NCI-H524 treated with DMSO at 0.1 percent for 48 hours (cell line): ENCODE results near the gene SAXO2.
"Not testable (repeated sequence)": the region's sequence is repeated elsewhere in the genome, so short reads cannot be mapped to it uniquely, and the experiment has no call there.

ENCODE experiments used
- DNase-seq: peaks from one replicate; lab custom pipeline; 2025; lab: John Stamatoyannopoulos, UW

SAXO2 gene

GRCh38 chr15:82288202-82288601 is 25.6 kb downstream of the SAXO2 start:
- not testable (repeated sequence) for DNase-seq

DNA sequence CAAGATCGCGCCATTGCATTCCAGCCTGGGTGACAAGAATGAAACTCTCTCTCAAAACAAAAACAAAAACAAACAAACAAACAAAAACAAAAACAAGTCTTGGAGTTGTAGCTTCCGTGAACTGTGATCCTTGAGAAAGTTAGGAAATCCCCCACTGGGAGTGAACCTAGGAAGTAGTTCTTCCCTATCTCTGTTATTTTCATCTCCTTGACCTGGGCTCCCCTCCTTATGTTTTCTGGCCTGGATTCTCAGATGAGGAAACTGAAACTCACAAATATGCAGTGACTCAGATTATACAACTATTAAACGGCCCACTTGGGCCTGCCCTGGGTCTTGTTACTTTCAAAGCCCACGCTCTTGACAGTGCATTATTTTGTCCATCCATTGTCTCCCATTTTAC is 29.7 kb downstream of the SAXO2 start:
- DNase-seq, result no peak

GRCh38 chr15:82294061-82294690 is 31.6 kb downstream of the SAXO2 start:
- DNase-seq, result no peak

DNA sequence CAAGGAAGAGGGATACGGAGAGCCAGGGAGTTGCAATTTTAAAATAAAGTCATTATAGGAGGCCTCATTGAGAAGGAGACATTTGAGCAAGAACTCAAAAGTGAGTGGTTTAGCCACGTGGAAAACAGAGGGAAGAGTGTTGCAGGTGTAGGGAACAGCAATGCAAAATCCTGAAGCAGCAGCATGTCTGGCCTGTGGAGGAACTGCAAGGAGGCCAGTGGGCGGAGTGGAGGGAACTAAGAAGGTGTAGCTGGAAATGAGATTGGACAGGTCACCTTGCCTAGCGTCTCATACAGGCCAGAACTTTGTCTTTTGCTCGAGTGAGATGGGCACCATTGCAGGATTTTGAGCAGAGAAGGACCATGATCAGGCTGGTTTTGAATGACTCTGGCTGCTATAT is 34.9 kb downstream of the SAXO2 start:
- no peak for DNase-seq

GRCh38 chr15:82298032-82298431 is 35.4 kb downstream of the SAXO2 start:
- no peak for DNase-seq

- no peak for DNase-seq
These were observed 35.9 kb downstream of the SAXO2 start for GRCh38 chr15:82298520-82298919.

- not testable (repeated sequence) for DNase-seq
These were observed 36.9 kb downstream of the SAXO2 start for GRCh38 chr15:82299511-82299914.

- DNase-seq, result not testable (repeated sequence)
These were observed 37.7 kb downstream of the SAXO2 start for GRCh38 chr15:82300326-82300725.

DNA sequence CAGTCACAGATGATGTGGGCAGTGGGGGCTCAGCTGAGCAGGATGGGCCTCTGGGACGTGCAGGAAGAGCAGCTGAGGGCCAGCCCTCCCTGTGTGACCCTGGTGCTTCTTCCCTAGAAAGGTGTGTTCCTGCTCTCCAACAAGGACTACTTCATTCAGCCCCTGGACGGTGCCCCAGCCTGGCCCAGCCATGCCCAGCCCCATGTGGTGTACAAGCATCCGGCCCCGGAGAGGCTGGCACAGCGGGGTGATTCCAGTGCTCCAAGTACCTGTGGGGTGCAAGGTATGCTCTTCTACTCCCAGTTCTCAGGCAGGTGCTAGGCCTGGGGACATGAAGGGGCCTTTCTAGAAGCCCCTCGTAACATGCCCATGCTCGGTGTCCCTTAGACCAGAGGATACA is 38.3 kb downstream of the SAXO2 start:
- no peak for DNase-seq

- DNase-seq, result no peak
These were observed 38.8 kb downstream of the SAXO2 start for GRCh38 chr15:82301296-82302016.

DNA sequence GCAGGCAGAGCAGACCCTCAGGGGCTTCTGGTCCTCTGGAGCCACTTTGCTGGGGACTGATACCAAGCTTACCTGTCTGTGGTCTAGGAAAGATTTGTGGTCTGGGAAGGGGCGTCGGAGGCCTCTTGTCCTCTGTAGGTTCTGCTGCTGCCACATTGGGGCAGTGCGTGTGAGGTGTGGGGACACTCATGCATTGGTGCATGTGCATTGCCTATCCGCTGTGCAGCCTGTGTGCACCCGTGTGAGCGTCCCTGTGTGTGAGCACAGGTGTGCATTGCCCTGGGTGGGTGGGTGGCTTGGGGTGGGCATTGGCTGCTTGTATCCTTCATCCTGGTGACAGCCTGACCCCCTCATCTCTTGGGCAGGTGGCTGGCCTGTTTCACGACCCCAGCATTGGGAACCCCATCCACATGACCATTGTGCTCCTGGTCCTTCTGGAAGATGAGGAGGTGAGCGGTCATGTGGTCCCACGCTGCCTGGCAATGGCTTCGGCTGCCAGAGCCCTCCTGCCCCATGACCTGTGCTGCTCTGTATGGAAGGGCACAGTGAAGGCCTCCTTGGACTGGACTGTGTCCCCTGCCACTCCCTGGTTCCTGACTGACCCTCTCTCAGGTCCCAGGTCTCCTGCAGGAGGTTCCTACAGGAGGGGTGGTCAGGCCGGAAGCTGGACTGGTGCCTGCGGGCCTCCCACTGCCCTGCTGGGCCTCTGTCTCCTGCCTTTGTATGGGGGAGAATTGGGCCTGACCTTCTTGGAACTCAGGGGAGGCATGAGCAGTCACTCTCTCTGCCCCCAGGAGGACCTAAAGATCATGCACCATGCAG is 41.5 kb downstream of the SAXO2 start:
- DNase-seq, result no peak

DNA sequence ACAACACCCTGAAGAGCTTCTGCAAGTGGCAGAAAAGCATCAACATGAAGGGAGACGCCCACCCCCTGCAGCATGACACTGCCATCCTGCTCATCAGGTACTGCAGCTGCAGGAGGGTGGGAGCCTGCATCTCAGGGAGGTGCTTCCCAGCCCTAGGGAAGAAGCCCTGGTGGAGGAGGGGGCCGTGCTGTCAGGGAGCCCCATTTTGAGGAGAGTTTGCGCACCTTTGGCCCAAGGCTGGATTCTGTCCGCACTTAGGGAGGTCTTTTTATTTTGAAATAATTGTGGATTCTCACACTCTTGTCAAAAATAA is 42.1 kb downstream of the SAXO2 start:
- DNase-seq, result no peak

GRCh38 chr15:82305621-82306048 is 43.0 kb downstream of the SAXO2 start:
- DNase-seq, result no peak

DNA sequence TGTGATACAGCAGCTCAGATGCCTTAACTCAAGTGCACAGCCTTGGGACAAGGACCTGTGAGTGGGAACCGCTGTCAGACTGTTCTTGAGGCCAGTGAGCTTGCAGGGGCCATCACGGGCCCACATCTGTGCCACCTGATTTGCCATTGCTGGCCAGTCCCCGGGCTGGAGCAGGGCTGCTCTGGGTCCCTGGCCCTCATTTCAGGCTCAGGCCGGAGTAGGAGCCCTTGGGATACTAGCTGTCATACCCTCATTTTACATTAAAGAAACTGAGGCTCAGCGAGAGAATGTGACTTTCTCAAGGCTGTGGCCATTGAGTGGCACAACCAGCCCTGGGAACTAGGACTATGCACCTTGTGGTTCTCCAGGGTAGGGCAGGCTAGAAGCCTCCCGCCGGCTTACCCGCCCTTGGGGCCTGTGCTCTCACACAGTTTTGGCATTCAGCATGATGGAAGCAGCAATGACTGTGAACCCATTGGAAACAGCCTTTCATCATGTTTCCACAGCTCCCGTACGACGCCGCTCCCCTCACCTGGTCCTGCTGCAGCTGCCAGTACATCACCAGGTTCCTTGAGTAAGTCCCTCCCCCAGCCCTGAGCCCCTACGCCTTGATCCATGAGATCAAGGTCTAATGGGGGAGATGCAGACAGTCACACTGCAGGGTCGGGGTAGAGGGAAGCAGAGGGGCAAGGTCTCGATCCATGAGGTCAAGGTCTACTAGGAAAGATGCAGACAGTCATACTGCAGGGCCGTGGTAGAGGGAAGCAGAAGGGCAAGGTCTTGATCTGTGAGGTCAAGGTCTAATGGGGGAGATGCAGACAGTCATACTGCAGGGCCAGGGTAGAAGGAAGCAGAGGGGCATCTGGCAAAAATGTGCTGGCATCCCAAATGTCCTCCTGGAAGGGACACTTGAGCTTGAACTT is 44.4 kb downstream of the SAXO2 start:
- no peak for DNase-seq

- DNase-seq, result no peak
These were observed 45.1 kb downstream of the SAXO2 start for GRCh38 chr15:82307714-82308081.

DNA sequence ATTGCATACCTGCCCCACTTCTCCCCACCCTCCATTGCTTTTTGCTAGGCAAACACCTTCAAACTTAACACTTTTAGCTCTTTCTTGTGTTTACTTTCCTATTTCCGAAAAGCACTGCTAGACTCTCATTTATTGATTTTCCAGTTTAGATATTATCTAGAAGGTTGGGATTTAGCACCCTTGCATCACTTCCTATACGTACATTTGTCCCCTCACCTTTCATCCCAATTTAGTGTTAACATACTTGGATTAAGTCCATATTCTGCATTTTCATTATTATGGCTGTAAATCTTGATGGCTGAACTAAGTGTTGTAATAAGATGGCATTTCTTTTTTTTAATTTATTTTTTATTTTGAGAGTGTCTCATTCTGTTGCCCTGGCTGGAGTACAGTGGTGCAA is 47.2 kb downstream of the SAXO2 start:
- DNase-seq, result no peak

- DNase-seq, result not testable (repeated sequence)
These were observed 48.7 kb downstream of the SAXO2 start for GRCh38 chr15:82311321-82311720.

GRCh38 chr15:82312586-82313349 is 50.1 kb downstream of the SAXO2 start:
- DNase-seq, result peak; percentile 8

GRCh38 chr15:82313446-82313845 is 50.8 kb downstream of the SAXO2 start:
- DNase-seq, result no peak

GRCh38 chr15:82313951-82314768 is 51.5 kb downstream of the SAXO2 start:
- not testable (repeated sequence) for DNase-seq
